IMR-90 (cell line): ENCODE measurements around the gene APBB1IP. TPM values are rescaled to one million over a fixed set of nuclear protein-coding genes. Genes with fewer than 3 reads are reported as not detected.

Experiments
- ATAC-seq: fragments of 200-7000 bp; cut with Tn5 transposase; 2 replicates; pipeline ENCODE4 v1.9.1; 2020; ENCODE audit warnings: low read depth, mild to moderate bottlenecking, moderate library complexity
- BruUV-seq: library from RNA; stranded (reverse); fragments of 400-500 nt; replicated peaks from 2 replicates; lab custom pipeline; 2021; lab: Mats Ljungman, UMichigan
- CTCF ChIA-PET: fragments of 300-600 bp; formaldehyde crosslinking; extraction: SDS; loops from one replicate; lab custom pipeline; 2021; ENCODE audit warnings: antibody characterized with exemption; lab: Yijun Ruan, JAX
- POLR2A ChIA-PET: fragments of 300-600 bp; sonication (Branson Sonifier 250); formaldehyde crosslinking; loops from one replicate; lab custom pipeline; 2022; ENCODE audit warnings: antibody characterized with exemption; ENCODE audit not compliant: unreplicated experiment; lab: Charles Lee
- DNase-seq: peaks from one replicate; pipeline ENCODE4 v3.0.0; 2013
- H2AFZ ChIP-seq: replicated peaks from 2 replicates; pipeline ENCODE3; 2013; ENCODE audit warnings: low read length, mild to moderate bottlenecking; ENCODE audit not compliant: poor library complexity
- H2AK5ac ChIP-seq: 2 replicates; pipeline ENCODE4 v1.6.1; 2013; ENCODE audit warnings: low read depth, low read length, inconsistent platforms
- H2AK9ac ChIP-seq: replicated peaks from 2 replicates; pipeline ENCODE3; 2013; ENCODE audit warnings: mild to moderate bottlenecking, low read depth, low read length, moderate library complexity; ENCODE audit not compliant: poor library complexity
- H2BK120ac ChIP-seq: 2 replicates; pipeline ENCODE4 v1.6.1; 2013; ENCODE audit warnings: low read depth, low read length, inconsistent platforms
- H2BK15ac ChIP-seq: 3 replicates; pipeline ENCODE4 v1.6.1; 2013; ENCODE audit warnings: low read depth, low read length, inconsistent platforms
- H2BK20ac ChIP-seq: 2 replicates; pipeline ENCODE4 v1.6.1; 2013; ENCODE audit warnings: low read depth, mild to moderate bottlenecking, inconsistent platforms, low read length, moderate library complexity
- H2BK5ac ChIP-seq: 2 replicates; pipeline ENCODE4 v1.6.1; 2013; ENCODE audit warnings: mild to moderate bottlenecking, low read depth, low read length, inconsistent platforms; ENCODE audit not compliant: poor library complexity, severe bottlenecking
- H3K14ac ChIP-seq: replicated peaks from 2 replicates; pipeline ENCODE4 v1.6.1; 2013; ENCODE audit warnings: low read depth, low read length, inconsistent platforms
- H3K18ac ChIP-seq: 2 replicates; pipeline ENCODE4 v1.6.1; 2013; ENCODE audit warnings: low read depth, low read length, control low read depth
- H3K23ac ChIP-seq: 2 replicates; pipeline ENCODE4 v1.6.1; 2013; ENCODE audit warnings: low read depth, low read length, inconsistent platforms
- H3K27ac ChIP-seq: 2 replicates; pipeline ENCODE4 v1.5.1; 2013; ENCODE audit warnings: mild to moderate bottlenecking, control low read depth, low read length; ENCODE audit not compliant: insufficient read depth
- H3K27me3 ChIP-seq: 2 replicates; pipeline ENCODE4 v1.6.1; 2013; ENCODE audit warnings: low read length; ENCODE audit not compliant: control insufficient read depth, insufficient read depth
- H3K36me3 ChIP-seq: 2 replicates; pipeline ENCODE4 v1.6.1; 2013; ENCODE audit warnings: low read length, mixed read lengths; ENCODE audit not compliant: control insufficient read depth, insufficient read depth
- H3K4ac ChIP-seq: 2 replicates; pipeline ENCODE4 v1.6.1; 2013; ENCODE audit warnings: low read depth, low read length, inconsistent platforms
- H3K4me1 ChIP-seq: 2 replicates; pipeline ENCODE4 v1.6.1; 2013; ENCODE audit warnings: low read length, mixed read lengths; ENCODE audit not compliant: control insufficient read depth, insufficient read depth
- H3K4me2 ChIP-seq: 2 replicates; pipeline ENCODE4 v1.6.1; 2013; ENCODE audit warnings: low read depth, mild to moderate bottlenecking, control low read depth, low read length, moderate library complexity
- H3K4me3 ChIP-seq: 2 replicates; pipeline ENCODE4 v1.5.1; 2013; ENCODE audit warnings: low read depth, mild to moderate bottlenecking, control low read depth, low read length, moderate library complexity; ENCODE audit not compliant: insufficient read depth
- H3K56ac ChIP-seq: 2 replicates; pipeline ENCODE4 v1.6.1; 2013; ENCODE audit warnings: low read length, inconsistent platforms; ENCODE audit not compliant: insufficient read depth; ENCODE audit errors: extremely low read depth
- H3K79me1 ChIP-seq, 2 experiments: 2 replicates each; pipeline ENCODE4 v1.6.1; 2013; ENCODE audit warnings: low read length in 2 of 2, inconsistent platforms in 1 of 2, low read depth in 1 of 2
- H3K9ac ChIP-seq: 2 replicates; pipeline ENCODE4 v1.6.1; 2013; ENCODE audit warnings: low read depth, low read length, control low read depth
- H3K9me1 ChIP-seq: 2 replicates; pipeline ENCODE4 v1.6.1; 2013; ENCODE audit warnings: low read length, inconsistent platforms; ENCODE audit not compliant: insufficient read depth
- H3K9me3 ChIP-seq: 2 replicates; pipeline ENCODE4 v1.6.1; 2013; ENCODE audit warnings: low read length; ENCODE audit not compliant: control insufficient read depth, insufficient read depth
- H4K20me1 ChIP-seq: 2 replicates; pipeline ENCODE4 v1.6.1; 2013; ENCODE audit warnings: low read length, inconsistent platforms; ENCODE audit not compliant: insufficient read depth
- H4K5ac ChIP-seq: 2 replicates; pipeline ENCODE4 v1.6.1; 2013; ENCODE audit warnings: mild to moderate bottlenecking, low read depth, low read length, control low read depth
- H4K8ac ChIP-seq, 2 experiments: 2 replicates each; pipeline ENCODE4 v1.6.1; 2013; ENCODE audit warnings: low read depth in 2 of 2, low read length in 2 of 2, control low read depth in 1 of 2, inconsistent platforms in 1 of 2
- H4K91ac ChIP-seq: 2 replicates; pipeline ENCODE4 v1.6.1; 2013; ENCODE audit warnings: low read depth, low read length, inconsistent platforms; ENCODE audit not compliant: insufficient read depth
- BHLHE40 ChIP-seq: fragments of 150-350 bp; IDR thresholded peaks from 2 replicates; pipeline ENCODE4 v1.6.1; 2016; ENCODE audit warnings: mild to moderate bottlenecking, low read depth, low read length
- CEBPB ChIP-seq: IDR thresholded peaks from 2 replicates; pipeline ENCODE4 v1.6.1; 2012; ENCODE audit warnings: low read depth, low read length, improper control_type of control experiment
- CHD1 ChIP-seq: IDR thresholded peaks from 2 replicates; pipeline ENCODE4 v1.6.1; 2012; ENCODE audit warnings: low read depth, low read length, improper control_type of control experiment
- FOS ChIP-seq: fragments of 150-350 bp; IDR thresholded peaks from 2 replicates; pipeline ENCODE4 v1.6.1; 2016; ENCODE audit warnings: low read depth, low read length
- MAFK ChIP-seq: IDR thresholded peaks from 2 replicates; pipeline ENCODE4 v1.6.1; 2012; ENCODE audit warnings: low read depth, low read length, improper control_type of control experiment
- MAZ ChIP-seq: IDR thresholded peaks from 2 replicates; pipeline ENCODE4 v1.6.1; 2012; ENCODE audit warnings: low read depth, mild to moderate bottlenecking, low read length, improper control_type of control experiment, moderate library complexity, borderline replicate concordance
- MXI1 ChIP-seq: IDR thresholded peaks from 2 replicates; pipeline ENCODE4 v1.6.1; 2012; ENCODE audit warnings: low read depth, mild to moderate bottlenecking, low read length, moderate library complexity, borderline replicate concordance
- NFE2L2 ChIP-seq: fragments of 150-350 bp; IDR thresholded peaks from 2 replicates; pipeline ENCODE4 v1.6.1; 2016; ENCODE audit warnings: low read depth, mild to moderate bottlenecking, low read length
- POLR2A ChIP-seq: IDR thresholded peaks from 2 replicates; pipeline ENCODE4 v1.6.1; 2012; ENCODE audit warnings: mild to moderate bottlenecking, low read depth, low read length
- RAD21 ChIP-seq: IDR thresholded peaks from 2 replicates; pipeline ENCODE4 v1.6.1; 2012; ENCODE audit warnings: low read length, improper control_type of control experiment
- RCOR1 ChIP-seq: IDR thresholded peaks from 2 replicates; pipeline ENCODE4 v1.6.1; 2012; ENCODE audit warnings: mild to moderate bottlenecking, low read length, improper control_type of control experiment; ENCODE audit not compliant: insufficient replicate concordance
- RFX5 ChIP-seq: IDR thresholded peaks from 2 replicates; pipeline ENCODE4 v1.8.0; 2012; ENCODE audit warnings: low read depth, mild to moderate bottlenecking, low read length, moderate library complexity
- SMC3 ChIP-seq: fragments of 150-350 bp; IDR thresholded peaks from 2 replicates; pipeline ENCODE4 v1.6.1; 2016; ENCODE audit warnings: low read depth, mild to moderate bottlenecking, antibody characterized with exemption, low read length, moderate library complexity
- WGBS, 2 experiments: methylation state at CpG; one replicate each; pipeline versions ENCODE4 v1.1.5 to v1.1.7; 2013; ENCODE audit warnings: missing lambda C conversion rate in 2 of 2; ENCODE audit not compliant: insufficient read length in 1 of 2; ENCODE audit errors: extremely low coverage in 2 of 2; 5-methylcytosine and 5-hydroxymethylcytosine counted together
- dilution Hi-C: fragments of 300-500 bp; cut with HindIII; formaldehyde crosslinking; loops from one replicate; pipeline ENCODE4 v1.14.3; 2018; ENCODE audit warnings: low sequenced_read_pairs; ENCODE audit not compliant: unreplicated experiment
- in situ Hi-C: fragments of 300-500 bp; cut with MboI; formaldehyde crosslinking; loops from 3 replicates; pipeline ENCODE4 v1.14.3; 2019; ENCODE audit warnings: low sequenced_read_pairs, inconsistent platforms, mixed read lengths
- intact Hi-C: fragments of 100-400 bp; cut with micrococcal nuclease; formaldehyde crosslinking; loops from 2 replicates; pipeline ENCODE4 v1.10.0; 2022
- polyA plus RNA-seq, 3 experiments: library from polyadenylated mRNA; depleted of rRNA; stranded (reverse); fragments of >200 nt; gene quantifications; 2 replicates each; pipeline ENCODE4 v1.2.3, GENCODE V29; 2012; ENCODE audit warnings: low replicate concordance in 1 of 3
- total RNA-seq: library from RNA; depleted of rRNA; stranded (reverse); fragments of >200 nt; gene quantifications from 2 replicates; pipeline ENCODE4 v1.2.3, GENCODE V29; 2012
- TF ChIP-seq, protein P1 (sequence below): fragments of 150-350 bp; IDR thresholded peaks from 2 replicates; pipeline ENCODE4 v1.6.1; 2016; ENCODE audit warnings: low read depth, mild to moderate bottlenecking, low read length, moderate library complexity, borderline replicate concordance
- TF ChIP-seq, protein P2 (sequence below): fragments of 150-350 bp; IDR thresholded peaks from 2 replicates; pipeline ENCODE4 v1.6.1; 2017; ENCODE audit warnings: mild to moderate bottlenecking, antibody characterized with exemption, low read length, low read depth
- TF ChIP-seq, protein P3 (sequence below): conservative IDR thresholded peaks from 2 replicates; pipeline ENCODE4 v1.5.1; 2012; ENCODE audit warnings: mild to moderate bottlenecking, low read depth, low read length, improper control_type of control experiment

APBB1IP gene
- total and polyA plus RNA-seq, 2 of the 4 experiments (the other 2 are of a cell fraction), result not detected

DNA sequence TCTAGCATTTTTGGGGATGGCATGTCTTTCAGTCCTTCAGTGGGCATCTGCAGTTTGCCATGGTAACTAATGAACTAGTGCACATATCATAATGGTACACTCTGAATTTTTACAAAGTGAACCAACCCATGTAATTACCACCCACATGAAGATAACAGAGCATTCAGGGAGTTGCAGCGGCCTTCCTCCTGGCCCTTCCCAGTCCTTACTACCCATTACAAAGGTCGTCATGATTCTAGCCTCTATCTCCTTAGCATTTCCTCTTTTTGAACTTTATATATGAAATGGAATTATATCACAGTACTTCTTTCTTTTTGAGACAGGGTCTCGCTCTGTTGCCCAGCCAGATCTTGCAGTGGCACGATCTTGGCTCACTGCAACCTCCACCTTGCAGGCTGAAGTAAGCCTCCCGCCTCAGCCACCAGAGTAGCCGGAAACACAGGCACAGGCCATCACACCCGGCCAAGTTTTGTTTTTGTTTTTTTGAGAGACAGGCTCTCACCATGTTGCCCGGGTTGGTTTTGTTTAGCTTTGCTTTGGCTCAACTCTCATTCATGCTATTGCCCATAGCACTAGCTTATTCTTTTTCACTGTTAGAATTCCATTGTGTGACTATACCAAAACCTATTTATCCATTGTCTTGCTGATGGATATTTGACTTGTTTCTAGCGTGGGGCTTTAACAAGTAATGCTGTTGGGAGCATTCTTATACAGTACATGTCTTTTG, 79.2 kb downstream of the APBB1IP start:
- Histone ChIP-seq H2BK15ac (no peak overlapping the region), H2AFZ (no peak overlapping the region), H2BK20ac (no peak overlapping the region), H3K4ac (no peak overlapping the region), H2BK5ac (no peak overlapping the region), H3K36me3 (no peaks in the 10 kb centered on the region), H3K56ac (no peak overlapping the region), H3K27ac (no peak overlapping the region), H2BK120ac (no peak overlapping the region), H3K4me3 (no peak overlapping the region), H2AK9ac (no peak overlapping the region), H3K27me3 (no peaks in the 10 kb centered on the region), H3K9me3 (peaks cover 15% of the 10 kb centered on the region), H3K79me1 (no peaks in the 10 kb centered on the region), H3K14ac (no peak overlapping the region), H4K8ac (no peak overlapping the region), H3K9me1 (no peaks in the 10 kb centered on the region), H3K9ac (no peak overlapping the region), H3K4me2 (no peak overlapping the region), H3K23ac (no peak overlapping the region), H4K5ac (no peak overlapping the region), H4K91ac (no peak overlapping the region), H4K20me1 (no peaks in the 10 kb centered on the region), H2AK5ac (no peak overlapping the region), H3K18ac (no peak overlapping the region), H3K4me1 (no peaks in the 10 kb centered on the region)
- in situ Hi-C loops (no loop called here), intact Hi-C loops (no loop called here), dilution Hi-C loops (no loop called here)
- TF ChIP-seq MAZ (no peak), NFE2L2 (no peak), BHLHE40 (no peak), RFX5 (no peak), FOS (no peak), CHD1 (no peak), MXI1 (no peak), RAD21 (no peak), RCOR1 (no peak), SMC3 (no peak), CEBPB (no peak), POLR2A (no peak), MAFK (no peak)
- TF ChIP-seq, protein P1, sequence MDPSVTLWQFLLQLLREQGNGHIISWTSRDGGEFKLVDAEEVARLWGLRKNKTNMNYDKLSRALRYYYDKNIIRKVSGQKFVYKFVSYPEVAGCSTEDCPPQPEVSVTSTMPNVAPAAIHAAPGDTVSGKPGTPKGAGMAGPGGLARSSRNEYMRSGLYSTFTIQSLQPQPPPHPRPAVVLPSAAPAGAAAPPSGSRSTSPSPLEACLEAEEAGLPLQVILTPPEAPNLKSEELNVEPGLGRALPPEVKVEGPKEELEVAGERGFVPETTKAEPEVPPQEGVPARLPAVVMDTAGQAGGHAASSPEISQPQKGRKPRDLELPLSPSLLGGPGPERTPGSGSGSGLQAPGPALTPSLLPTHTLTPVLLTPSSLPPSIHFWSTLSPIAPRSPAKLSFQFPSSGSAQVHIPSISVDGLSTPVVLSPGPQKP, result no peak
- TF ChIP-seq, protein P2, sequence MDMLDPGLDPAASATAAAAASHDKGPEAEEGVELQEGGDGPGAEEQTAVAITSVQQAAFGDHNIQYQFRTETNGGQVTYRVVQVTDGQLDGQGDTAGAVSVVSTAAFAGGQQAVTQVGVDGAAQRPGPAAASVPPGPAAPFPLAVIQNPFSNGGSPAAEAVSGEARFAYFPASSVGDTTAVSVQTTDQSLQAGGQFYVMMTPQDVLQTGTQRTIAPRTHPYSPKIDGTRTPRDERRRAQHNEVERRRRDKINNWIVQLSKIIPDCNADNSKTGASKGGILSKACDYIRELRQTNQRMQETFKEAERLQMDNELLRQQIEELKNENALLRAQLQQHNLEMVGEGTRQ, result no peak
- TF ChIP-seq, protein P3, sequence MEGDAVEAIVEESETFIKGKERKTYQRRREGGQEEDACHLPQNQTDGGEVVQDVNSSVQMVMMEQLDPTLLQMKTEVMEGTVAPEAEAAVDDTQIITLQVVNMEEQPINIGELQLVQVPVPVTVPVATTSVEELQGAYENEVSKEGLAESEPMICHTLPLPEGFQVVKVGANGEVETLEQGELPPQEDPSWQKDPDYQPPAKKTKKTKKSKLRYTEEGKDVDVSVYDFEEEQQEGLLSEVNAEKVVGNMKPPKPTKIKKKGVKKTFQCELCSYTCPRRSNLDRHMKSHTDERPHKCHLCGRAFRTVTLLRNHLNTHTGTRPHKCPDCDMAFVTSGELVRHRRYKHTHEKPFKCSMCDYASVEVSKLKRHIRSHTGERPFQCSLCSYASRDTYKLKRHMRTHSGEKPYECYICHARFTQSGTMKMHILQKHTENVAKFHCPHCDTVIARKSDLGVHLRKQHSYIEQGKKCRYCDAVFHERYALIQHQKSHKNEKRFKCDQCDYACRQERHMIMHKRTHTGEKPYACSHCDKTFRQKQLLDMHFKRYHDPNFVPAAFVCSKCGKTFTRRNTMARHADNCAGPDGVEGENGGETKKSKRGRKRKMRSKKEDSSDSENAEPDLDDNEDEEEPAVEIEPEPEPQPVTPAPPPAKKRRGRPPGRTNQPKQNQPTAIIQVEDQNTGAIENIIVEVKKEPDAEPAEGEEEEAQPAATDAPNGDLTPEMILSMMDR, result no peak
- no TSS peak for BruUV-seq
- ChIA-PET POLR2A (no interaction called here), CTCF (no interaction called here)
- no CpG with 5 or more reads among the region's 9 CpGs for WGBS, 2 experiments
- peak; percentile 18 for DNase-seq
- ATAC-seq, result no peak
